GM12875 (cell line): ENCODE data around the gene IQCK.

ENCODE experiments used
- H3K4me3 ChIP-seq: one replicate; pipeline ENCODE4 v1.5.1; 2011; ENCODE audit warnings: low read depth, low read length, control low read depth
- TF ChIP-seq, protein P1 (sequence below): IDR thresholded peaks from 2 replicates; pipeline ENCODE4 v1.5.1; 2011; ENCODE audit warnings: low read depth, mild to moderate bottlenecking, control low read depth, inconsistent platforms, low read length, moderate library complexity, borderline replicate concordance; ENCODE audit not compliant: insufficient read depth

The IQCK gene

DNA sequence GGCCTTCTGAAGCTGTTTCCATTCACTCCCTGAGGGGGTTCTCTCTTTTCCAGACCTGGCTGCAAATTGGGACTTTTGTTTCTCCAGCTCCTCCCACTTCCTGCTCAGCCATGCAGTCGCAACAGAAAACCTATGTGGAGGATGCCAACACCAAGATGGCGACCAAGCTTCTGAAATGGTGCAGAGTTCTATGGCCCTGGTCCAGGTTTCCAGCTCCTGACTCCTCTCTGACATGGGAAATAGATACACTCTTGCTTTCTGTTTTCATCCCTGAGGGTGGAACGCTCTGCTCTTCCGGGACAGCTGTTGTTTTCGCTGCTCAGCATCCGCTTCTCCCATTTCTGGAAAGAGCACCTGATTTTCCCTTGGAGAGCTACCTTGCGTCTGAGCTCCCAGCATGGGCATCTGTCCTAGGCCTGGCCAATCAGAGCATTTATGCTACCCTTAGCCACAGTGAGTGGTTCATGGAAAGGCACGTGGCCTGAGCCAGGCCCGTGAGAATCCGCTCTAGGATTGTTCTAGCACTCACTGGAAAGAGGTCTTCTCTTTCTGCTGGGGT is 158.5 kb downstream of the IQCK start:
- TF ChIP-seq, protein P1, sequence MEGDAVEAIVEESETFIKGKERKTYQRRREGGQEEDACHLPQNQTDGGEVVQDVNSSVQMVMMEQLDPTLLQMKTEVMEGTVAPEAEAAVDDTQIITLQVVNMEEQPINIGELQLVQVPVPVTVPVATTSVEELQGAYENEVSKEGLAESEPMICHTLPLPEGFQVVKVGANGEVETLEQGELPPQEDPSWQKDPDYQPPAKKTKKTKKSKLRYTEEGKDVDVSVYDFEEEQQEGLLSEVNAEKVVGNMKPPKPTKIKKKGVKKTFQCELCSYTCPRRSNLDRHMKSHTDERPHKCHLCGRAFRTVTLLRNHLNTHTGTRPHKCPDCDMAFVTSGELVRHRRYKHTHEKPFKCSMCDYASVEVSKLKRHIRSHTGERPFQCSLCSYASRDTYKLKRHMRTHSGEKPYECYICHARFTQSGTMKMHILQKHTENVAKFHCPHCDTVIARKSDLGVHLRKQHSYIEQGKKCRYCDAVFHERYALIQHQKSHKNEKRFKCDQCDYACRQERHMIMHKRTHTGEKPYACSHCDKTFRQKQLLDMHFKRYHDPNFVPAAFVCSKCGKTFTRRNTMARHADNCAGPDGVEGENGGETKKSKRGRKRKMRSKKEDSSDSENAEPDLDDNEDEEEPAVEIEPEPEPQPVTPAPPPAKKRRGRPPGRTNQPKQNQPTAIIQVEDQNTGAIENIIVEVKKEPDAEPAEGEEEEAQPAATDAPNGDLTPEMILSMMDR: no peak
- H3K4me3 ChIP-seq: no peak overlapping the region

DNA sequence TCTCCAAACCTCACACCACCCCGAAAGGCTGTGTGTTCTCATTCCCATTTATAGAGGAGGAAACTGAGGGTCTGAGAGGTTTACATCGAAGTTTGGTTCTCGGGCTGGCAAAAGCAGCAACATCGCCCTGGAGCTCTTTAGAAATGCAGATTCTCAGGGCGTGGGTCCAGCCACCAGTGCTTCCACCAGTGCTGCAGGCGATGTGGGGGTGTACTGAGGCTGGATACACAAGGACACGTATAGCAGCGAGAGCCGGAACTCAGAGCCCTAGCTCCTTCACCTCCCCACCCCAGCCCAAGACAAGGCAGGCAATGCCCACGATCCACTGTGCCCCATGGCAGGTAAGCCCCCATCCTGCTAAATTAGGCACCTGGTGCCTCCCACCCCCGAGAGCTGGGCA is 160.7 kb downstream of the IQCK start:
- no peak overlapping the region for H3K4me3 ChIP-seq
- TF ChIP-seq, protein P1: no peak

DNA sequence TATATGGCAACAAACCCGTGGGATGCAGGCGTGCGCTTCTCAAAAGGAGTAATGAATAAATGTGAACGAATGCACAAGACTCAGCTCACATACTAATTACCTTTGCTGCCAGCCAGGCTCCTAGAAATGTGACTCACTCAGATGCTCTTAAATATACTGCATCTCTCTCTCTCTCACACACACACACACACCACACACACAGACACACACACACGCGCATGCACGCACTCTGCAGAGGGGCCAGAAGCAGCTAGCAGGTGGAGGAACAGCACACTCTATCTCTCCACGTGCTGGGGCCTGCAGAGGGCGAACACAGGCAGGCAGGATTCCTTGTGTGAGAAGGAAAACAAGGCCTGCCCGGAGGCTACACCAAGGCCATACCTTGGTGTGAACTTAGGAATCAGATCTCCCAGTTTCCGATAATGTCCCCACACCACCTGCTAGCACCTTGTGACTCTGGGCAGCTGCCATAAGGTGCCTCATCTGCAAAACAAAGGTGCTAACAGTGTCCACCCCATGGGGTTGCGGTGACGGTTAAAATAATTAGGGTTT is 161.2 kb downstream of the IQCK start:
- no peak overlapping the region for H3K4me3 ChIP-seq

DNA sequence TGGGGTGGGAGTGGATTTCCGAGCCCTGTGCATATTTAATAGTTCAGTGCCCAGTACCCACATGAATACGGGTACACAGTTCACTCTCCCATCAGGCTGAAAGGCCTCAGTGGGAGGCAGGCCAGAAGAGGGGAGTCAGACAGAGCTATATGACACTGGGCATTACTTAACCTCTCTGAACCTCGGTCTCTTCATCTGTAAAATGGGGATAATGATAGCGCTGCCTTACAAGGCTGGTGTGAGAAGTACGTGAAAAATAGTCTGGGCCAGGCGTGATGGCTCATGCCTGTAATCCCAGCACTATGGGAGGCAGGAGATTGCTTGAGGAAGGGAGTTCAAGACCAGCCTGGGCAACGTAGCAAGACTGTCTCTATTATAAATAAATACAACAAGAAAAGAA is 163.0 kb downstream of the IQCK start:
- TF ChIP-seq, protein P1: no peak
- H3K4me3 ChIP-seq: no peak overlapping the region

More for the DNA sequence above, 161.2 kb downstream of the IQCK start:
- TF ChIP-seq, protein P1: no peak

DNA sequence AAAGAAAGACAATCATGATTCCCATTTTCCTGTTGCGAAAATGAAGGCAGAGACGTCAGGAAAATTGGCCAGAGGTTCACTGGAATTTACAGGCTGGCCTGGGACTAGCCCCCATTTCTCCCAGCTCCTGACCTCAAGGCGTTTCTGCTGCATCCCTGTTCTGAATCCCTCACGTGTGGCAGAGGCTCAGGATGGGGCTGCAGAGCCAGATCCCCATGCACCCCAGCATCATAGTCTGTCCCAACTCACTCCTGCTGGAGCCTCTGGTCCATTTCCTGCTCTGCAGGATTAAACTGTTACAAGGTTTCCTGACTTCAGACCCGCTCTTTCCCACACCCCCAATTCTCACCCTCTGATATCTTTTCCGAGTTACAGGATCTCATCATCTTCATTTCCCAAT is 163.7 kb downstream of the IQCK start:
- TF ChIP-seq, protein P1: no peak

DNA sequence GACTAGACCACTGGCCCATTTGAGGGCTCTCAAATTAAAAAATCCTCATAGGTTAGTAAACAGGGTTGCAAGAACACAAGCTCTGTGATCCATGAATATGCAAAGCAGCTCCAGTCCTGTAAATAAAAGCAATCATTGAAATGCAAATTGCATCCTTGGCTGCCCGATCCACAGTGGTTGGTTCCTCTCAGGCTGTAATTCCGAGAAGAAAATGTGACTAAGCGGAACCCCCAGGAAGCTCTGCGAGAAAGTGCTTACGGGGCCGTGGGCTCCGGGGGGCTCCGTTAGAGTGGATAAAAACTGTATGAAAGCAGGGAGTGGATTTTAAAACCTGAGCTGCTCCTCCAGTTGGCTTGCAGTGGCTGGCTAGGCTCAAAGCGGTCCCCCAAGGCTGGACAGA is 164.1 kb downstream of the IQCK start:
- TF ChIP-seq, protein P1: no peak
- H3K4me3 ChIP-seq: no peak overlapping the region

More for the DNA sequence above, 163.7 kb downstream of the IQCK start:
- no peak overlapping the region for H3K4me3 ChIP-seq

DNA sequence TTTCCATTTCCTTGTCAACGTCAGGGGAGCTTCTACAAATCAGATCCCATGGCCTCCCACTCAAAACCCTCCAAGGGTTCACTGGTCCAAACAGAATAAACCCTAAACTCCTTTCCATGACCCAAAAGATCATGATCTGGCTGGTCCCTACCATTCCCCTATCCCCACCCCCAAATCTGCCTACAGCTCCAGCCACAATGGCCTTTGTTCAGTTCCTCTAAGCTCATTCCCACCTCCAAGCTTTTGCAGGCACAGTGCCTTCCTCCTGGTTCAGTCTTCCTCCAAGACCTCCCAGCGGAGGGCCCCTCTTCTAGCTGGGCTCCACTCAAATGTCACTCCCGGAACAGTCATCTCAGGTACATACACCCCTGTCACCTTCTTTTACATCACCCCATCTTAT is 164.6 kb downstream of the IQCK start:
- TF ChIP-seq, protein P1: no peak

More for the DNA sequence above, 164.6 kb downstream of the IQCK start:
- H3K4me3 ChIP-seq: no peak overlapping the region
